Endothelial cell of umbilical vein (primary cell): ENCODE data around the gene RPL4. TPM values are rescaled to one million over a fixed set of nuclear protein-coding genes. Genes with fewer than 3 reads are reported as not detected.
A peak's percentile ranks its signal among the peaks of the same experiment; 100 is the strongest.

Experiments used
- BruUV-seq: library from RNA; stranded (reverse); fragments of 400-500 nt; replicated peaks from 2 replicates; lab custom pipeline; 2021; lab: Mats Ljungman, UMichigan
- CTCF ChIA-PET: fragments of 300-600, 350-600 bp; sonication (Branson Sonifier 250); formaldehyde crosslinking; loops from one replicate; lab custom pipeline; 2021; ENCODE audit warnings: antibody characterized with exemption, inconsistent platforms; lab: Charles Lee
- POLR2A ChIA-PET: fragments of 300-600, 350-600 bp; sonication (Branson Sonifier 250); formaldehyde crosslinking; loops from one replicate; lab custom pipeline; 2021; ENCODE audit warnings: antibody characterized with exemption, inconsistent platforms; lab: Charles Lee
- DNase-seq: peaks from one replicate; pipeline ENCODE4 v3.0.0-alpha.2; 2011; ENCODE audit warnings: low read depth, low spot score
- FAIRE-seq: peaks from 2 replicates; lab custom pipeline; 2011; peaks lifted over from hg19 to GRCh38; lab: Jason Lieb, UNC
- H2AFZ ChIP-seq: 2 replicates; pipeline ENCODE4 v1.6.0; 2012; ENCODE audit warnings: low read depth, low read length, control low read depth, inconsistent platforms
- H3K27ac ChIP-seq: 2 replicates; pipeline ENCODE4 v1.5.1; 2011; ENCODE audit warnings: low read depth, mild to moderate bottlenecking, control low read depth, low read length, moderate library complexity; ENCODE audit not compliant: insufficient read depth
- H3K27me3 ChIP-seq, 2 experiments: 2 replicates each; pipeline versions ENCODE4 v1.6.0 to v1.6.1; 2011; ENCODE audit warnings: low read length in 2 of 2, mixed read lengths in 1 of 2; ENCODE audit not compliant: control insufficient read depth in 2 of 2, insufficient read depth in 2 of 2
- H3K36me3 ChIP-seq, 2 experiments: 2 replicates in 1 of 2; 3 replicates in 1 of 2; pipeline ENCODE4 v1.5.1; 2011; ENCODE audit warnings: low read length in 2 of 2, mild to moderate bottlenecking in 1 of 2, moderate library complexity in 1 of 2; ENCODE audit not compliant: control insufficient read depth in 2 of 2, insufficient read depth in 2 of 2; ENCODE audit errors: extremely low read depth in 1 of 2
- H3K4me1 ChIP-seq: 3 replicates; pipeline ENCODE4 v1.5.1; 2011; ENCODE audit warnings: mild to moderate bottlenecking, low read length; ENCODE audit not compliant: control insufficient read depth, insufficient read depth; ENCODE audit errors: extremely low read depth
- H3K4me2 ChIP-seq: 2 replicates; pipeline ENCODE4 v1.6.1; 2011; ENCODE audit warnings: low read length, control low read depth, mixed read lengths; ENCODE audit not compliant: insufficient read depth
- H3K4me3 ChIP-seq, 3 experiments: fragments of 200-600 bp in 1 of 3; sonication (generic), shearing (Covaris generic) in 1 of 3; replicated peaks in 1 of 3; 2 replicates each; pipeline ENCODE4 v1.5.1; 2011 to 2016; ENCODE audit warnings: control low read depth in 3 of 3, low read length in 3 of 3, mild to moderate bottlenecking in 2 of 3, inconsistent platforms in 1 of 3, low read depth in 1 of 3, moderate library complexity in 1 of 3; ENCODE audit not compliant: insufficient read depth in 1 of 3
- H3K79me2 ChIP-seq: 2 replicates; pipeline ENCODE4 v1.6.0; 2012; ENCODE audit warnings: low read length, inconsistent platforms; ENCODE audit not compliant: control insufficient read depth, insufficient read depth
- H3K9ac ChIP-seq: replicated peaks from 2 replicates; pipeline ENCODE3; 2011; ENCODE audit warnings: low read length, control low read depth; ENCODE audit not compliant: insufficient read depth; ENCODE audit errors: extremely low read depth
- H3K9me1 ChIP-seq: replicated peaks from 3 replicates; pipeline ENCODE4 v1.6.0; 2011; ENCODE audit warnings: mild to moderate bottlenecking, low read length; ENCODE audit not compliant: control insufficient read depth, insufficient read depth; ENCODE audit errors: extremely low read depth
- H3K9me3 ChIP-seq: replicated peaks from 2 replicates; pipeline ENCODE4 v1.5.1; 2012; ENCODE audit warnings: low read length, inconsistent platforms; ENCODE audit not compliant: control insufficient read depth, insufficient read depth
- H4K20me1 ChIP-seq: replicated peaks from 2 replicates; pipeline ENCODE3; 2011; ENCODE audit warnings: mild to moderate bottlenecking, low read length; ENCODE audit not compliant: control insufficient read depth, insufficient read depth; ENCODE audit errors: extremely low read depth
- CTCF ChIP-seq, 2 donors: IDR thresholded peaks; 1 replicate in 1 of 2; 2 replicates in 1 of 2; pipeline ENCODE4 v1.5.1; 2011; ENCODE audit warnings: low read length in 2 of 2, mild to moderate bottlenecking in 2 of 2, moderate library complexity in 2 of 2, control low read depth in 1 of 2, inconsistent platforms in 1 of 2, low read depth in 1 of 2; ENCODE audit not compliant: insufficient read depth in 1 of 2; ENCODE audit errors: extremely low read depth in 1 of 2
- EZH2 ChIP-seq: IDR thresholded peaks from 2 replicates; pipeline ENCODE4 v1.6.1; 2012; ENCODE audit warnings: borderline replicate concordance, low read depth, mild to moderate bottlenecking, moderate library complexity, low read length, inconsistent platforms; ENCODE audit not compliant: severe bottlenecking
- FOS ChIP-seq: IDR thresholded peaks from 2 replicates; pipeline ENCODE4 v1.6.1; 2011; ENCODE audit warnings: mild to moderate bottlenecking, low read length, moderate library complexity, borderline replicate concordance; ENCODE audit not compliant: insufficient read depth
- GATA2 ChIP-seq: IDR thresholded peaks from 2 replicates; pipeline ENCODE4 v1.7.0; 2011; ENCODE audit warnings: low read depth, mild to moderate bottlenecking, moderate library complexity, mixed read lengths, low read length; ENCODE audit not compliant: insufficient read length, insufficient read depth
- JUN ChIP-seq: IDR thresholded peaks from 2 replicates; pipeline ENCODE4 v1.6.1; 2011; ENCODE audit warnings: borderline replicate concordance, low read depth; ENCODE audit not compliant: insufficient read length, insufficient read depth
- MYC ChIP-seq: IDR thresholded peaks from one replicate; pipeline ENCODE4 v1.6.1; 2011; ENCODE audit warnings: mild to moderate bottlenecking, low read depth, low read length
- POLR2A ChIP-seq: IDR thresholded peaks from 2 replicates; pipeline ENCODE4 v1.6.1; 2012; ENCODE audit warnings: low read depth, mild to moderate bottlenecking, control low read depth, low read length
- dilution Hi-C: fragments of 300-500 bp; cut with MboI; formaldehyde crosslinking; loops from one replicate; pipeline ENCODE4 v1.15.0; 2019; ENCODE audit warnings: low sequenced_read_pairs; ENCODE audit not compliant: extremely low pct_ligation_motif_present
- intact Hi-C: fragments of 100-400 bp; cut with micrococcal nuclease; formaldehyde crosslinking; loops from one replicate; pipeline ENCODE4 v1.10.0; 2022
- polyA plus RNA-seq, 4 experiments: library from polyadenylated mRNA; depleted of rRNA in 3 of 4; stranded (reverse) in 3 of 4; unstranded in 1 of 4; fragments of >200 nt; gene quantifications; 2 replicates each; pipeline versions ENCODE4 v1.2.1 to v1.2.3, GENCODE V29; 2011 to 2012; ENCODE audit warnings: missing spikeins in 1 of 4
- total RNA-seq: library from RNA; stranded (reverse); gene quantifications from 2 replicates; pipeline ENCODE4 v1.2.3, GENCODE V29; 2021
- TF ChIP-seq, protein P1 (sequence below): IDR thresholded peaks from 2 replicates; pipeline ENCODE4 v1.6.1; 2011; ENCODE audit not compliant: insufficient read depth, insufficient read length

The RPL4 gene
- total and polyA plus RNA-seq, 2 donors (not counting 3 experiments of a cell fraction or from before 2014, with no cell fraction given) = 2,598 to 3,530 TPM

DNA sequence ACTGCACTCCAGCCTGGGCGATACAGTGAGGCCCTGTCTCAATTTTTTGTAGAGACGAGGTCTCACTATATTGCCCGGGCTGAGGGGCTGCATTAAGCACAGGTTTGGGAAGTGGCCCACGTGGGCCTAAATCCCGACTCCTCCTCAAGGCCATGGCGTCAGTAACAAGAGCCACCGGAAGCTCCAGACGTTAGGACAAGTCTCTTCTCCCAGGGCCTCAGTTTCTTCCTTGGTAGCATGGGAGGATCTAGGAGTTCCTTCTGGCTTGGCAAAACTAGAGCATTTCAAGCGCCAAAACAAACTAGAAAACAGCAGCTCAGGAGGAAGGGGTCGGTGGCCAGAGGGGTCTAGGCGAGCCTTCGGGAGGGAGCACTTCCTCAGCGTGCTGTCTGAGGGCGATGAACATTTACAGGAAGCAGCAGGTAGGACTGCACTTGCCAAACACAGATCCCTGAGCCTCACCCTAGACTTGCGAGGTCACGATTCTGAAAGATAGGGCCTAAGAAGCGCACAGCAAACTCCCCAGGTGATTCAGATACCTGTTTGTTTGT lies 7.6 kb downstream of the RPL4 start:
- Histone ChIP-seq H2AFZ (no peak overlapping the region), H3K36me3 (peaks cover 29 to 31% of the 10 kb centered on the region in 2 experiments), H3K27me3 (no peaks in the 10 kb centered on the region), H4K20me1 (peaks cover 3% of the 10 kb centered on the region), H3K27ac (peak overlapping the region; percentile 41), H3K9me3 (no peaks in the 10 kb centered on the region), H3K4me3 (peak overlapping the region; percentile 41 to 62 (median 62)), H3K79me2 (peaks cover 25% of the 10 kb centered on the region), H3K4me2 (peak overlapping the region; percentile 64), H3K9me1 (no peaks in the 10 kb centered on the region), H3K9ac (peak overlapping the region; percentile 72), H3K4me1 (peaks cover 13% of the 10 kb centered on the region)
- dilution Hi-C loops (no loop called here), intact Hi-C loops (loop anchor here (1.0 to 10.0 kb wide), 5 partner anchors 111 to 512 kb away; partner anchors contain the start of genes MAP2K1 and TIPIN)
- POLR2A ChIA-PET = interaction anchor here (1.0 kb wide), 1 partner anchor 110 kb away, joined by 3 read pairs; the partner anchor contains the start of gene MAP2K1
- TSS peak; percentile 0 for BruUV-seq
- DNase-seq (no peak), FAIRE-seq (no peak)
- CTCF ChIA-PET = interaction anchor here (0.5 to 3.7 kb wide), 13 partner anchors 19 to 901 kb away, joined by 3 to 100 read pairs (median 7); partner anchors contain the start of genes DIS3L, MAP2K1 and TIPIN
- no peak for TF ChIP-seq EZH2
- TF ChIP-seq, protein P1, sequence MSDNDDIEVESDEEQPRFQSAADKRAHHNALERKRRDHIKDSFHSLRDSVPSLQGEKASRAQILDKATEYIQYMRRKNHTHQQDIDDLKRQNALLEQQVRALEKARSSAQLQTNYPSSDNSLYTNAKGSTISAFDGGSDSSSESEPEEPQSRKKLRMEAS = no peak
- no peak for TF ChIP-seq GATA2

GRCh38 chr15:66494262-66494661 lies 10.4 kb downstream of the RPL4 start:
- Histone ChIP-seq H2AFZ (no peak overlapping the region), H3K4me3 (no peak overlapping the region), H4K20me1 (peaks cover 3% of the 10 kb centered on the region), H3K27ac (no peak overlapping the region), H3K79me2 (peaks cover 6% of the 10 kb centered on the region), H3K36me3 (peaks cover 14 to 23% of the 10 kb centered on the region in 2 experiments), H3K27me3 (no peaks in the 10 kb centered on the region), H3K4me1 (peaks cover 4% of the 10 kb centered on the region), H3K9me3 (no peaks in the 10 kb centered on the region), H3K9me1 (no peaks in the 10 kb centered on the region), H3K4me2 (no peak overlapping the region), H3K9ac (no peak overlapping the region)
- dilution Hi-C loops = no loop called here
- BruUV-seq = no TSS peak
- POLR2A ChIA-PET = no interaction called here
- DNase-seq (no peak), FAIRE-seq (no peak)
- TF ChIP-seq, protein P1 = no peak
- TF ChIP-seq CTCF (IDR thresholded peaks at IDR 0.05; ENCODE audit: extremely low read depth in 1 of 2, insufficient read depth in 1 of 2, low read depth in 1 of 2, low read length in 2 of 2) (no peak), MYC (no peak), FOS (no peak), POLR2A (no peak), JUN (no peak)
- intact Hi-C loops = loop anchor here (10.0 kb wide), 1 partner anchor 509 kb away; no protein-coding TSS in a partner anchor
- CTCF ChIA-PET = no interaction called here
